PFSK-1 (cell line): ENCODE measurements around the gene AGO3.

Experiments used
- FOXP2 ChIP-seq: optimal IDR thresholded peaks from 2 replicates; pipeline ENCODE3; 2011; ENCODE audit warnings: borderline replicate concordance, control low read depth, inconsistent platforms; ENCODE audit not compliant: insufficient read depth; ENCODE audit errors: extremely low read length, extremely low read depth
- POLR2AphosphoS5 ChIP-seq: IDR thresholded peaks from 2 replicates; pipeline ENCODE4 v1.6.1; 2012; ENCODE audit warnings: low read depth, mild to moderate bottlenecking, control low read depth, low read length, moderate library complexity
- REST ChIP-seq, 2 experiments: IDR thresholded peaks; 2 replicates each; pipeline versions ENCODE4 v1.6.1 to v1.8.0; 2011 to 2012; ENCODE audit warnings: low read depth in 2 of 2, low read length in 2 of 2, control low read depth in 1 of 2, inconsistent platforms in 1 of 2, mild to moderate bottlenecking in 1 of 2, moderate library complexity in 1 of 2; ENCODE audit not compliant: insufficient read depth in 1 of 2
- TAF1 ChIP-seq: IDR thresholded peaks from 2 replicates; pipeline ENCODE4 v1.6.1; 2012; ENCODE audit warnings: low read length, control low read depth, borderline replicate concordance; ENCODE audit not compliant: insufficient read depth

GRCh38 chr1:36081926-36082485, 151.1 kb downstream of the AGO3 start:
- no peak for TF ChIP-seq TAF1
- no peak for TF ChIP-seq POLR2AphosphoS5
- no peak for TF ChIP-seq REST (IDR thresholded peaks at IDR 0.05; ENCODE audit: insufficient read depth in 1 of 2, low read depth in 2 of 2, low read length in 2 of 2)
- TF ChIP-seq FOXP2 = no peak
